Bronchial epithelial cell (primary cell): ENCODE measurements around the gene STRN4. TPM values are rescaled to one million over a fixed set of nuclear protein-coding genes. Genes with fewer than 3 reads are reported as not detected.
A peak's percentile ranks its signal among the peaks of the same experiment; 100 is the strongest.
"Not testable (repeated sequence)": the region's sequence is repeated elsewhere in the genome, so short reads cannot be mapped to it uniquely, and the experiment has no call there.

Experiments
- DNase-seq: peaks from one replicate; pipeline ENCODE4 v3.0.0-alpha.2; 2010; ENCODE audit warnings: low read depth
- FAIRE-seq: peaks from 2 replicates; lab custom pipeline; 2011; peaks lifted over from hg19 to GRCh38; lab: Jason Lieb, UNC
- H3K27me3 ChIP-seq: 2 replicates; pipeline ENCODE4 v1.5.1; 2011; ENCODE audit warnings: low read length; ENCODE audit not compliant: control insufficient read depth, insufficient read depth
- H3K36me3 ChIP-seq: 2 replicates; pipeline ENCODE4 v1.5.1; 2011; ENCODE audit warnings: low read length; ENCODE audit not compliant: control insufficient read depth, insufficient read depth
- H3K4me3 ChIP-seq: 2 replicates; pipeline ENCODE4 v1.5.1; 2011; ENCODE audit warnings: mild to moderate bottlenecking, low read depth, low read length, control low read depth
- total RNA-seq: library from RNA; depleted of rRNA; stranded (reverse); fragments of >200 nt; gene quantifications from 2 replicates; pipeline ENCODE4 v1.2.1, GENCODE V29; 2014
- TF ChIP-seq, protein P1 (sequence below): IDR thresholded peaks from 2 replicates; pipeline ENCODE4 v1.5.1; 2011; ENCODE audit warnings: mild to moderate bottlenecking, moderate library complexity, low read length, control low read depth, inconsistent platforms; ENCODE audit not compliant: insufficient read depth, severe bottlenecking

The STRN4 gene
- total RNA-seq, 1 donor from 2014 or later: 60.3 TPM

DNA sequence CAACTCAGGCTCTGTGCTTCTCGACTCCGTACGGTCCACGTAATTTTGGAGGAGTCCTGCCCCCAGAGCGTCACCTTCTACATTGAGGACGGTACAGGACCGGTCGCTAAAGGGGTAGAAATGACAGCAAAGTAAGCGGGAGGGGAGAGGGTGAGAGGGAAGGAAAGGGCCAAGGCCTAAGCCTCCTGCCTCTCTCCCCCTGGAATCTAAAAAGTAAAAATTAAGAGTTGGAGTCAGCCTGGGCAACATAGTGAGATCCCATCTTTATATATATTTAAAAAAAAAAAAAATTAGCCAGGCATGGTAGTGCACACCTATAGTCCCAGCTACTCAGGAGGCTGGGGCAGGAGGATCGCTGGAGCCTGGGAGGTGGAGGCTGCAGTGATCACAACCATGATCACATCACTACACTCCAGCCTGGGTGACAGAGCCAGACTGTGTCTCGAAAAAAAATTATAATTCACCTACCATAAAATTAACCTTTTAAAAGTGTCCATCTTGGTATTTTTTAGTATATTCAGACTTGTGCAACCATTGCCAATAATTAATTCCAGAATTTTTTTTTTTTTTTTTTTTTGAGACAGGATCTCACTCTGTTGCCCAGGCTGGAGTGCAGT is 29.5 kb upstream of the STRN4 start:
- H3K36me3 ChIP-seq: peaks cover 37% of the 10 kb centered on the region
- no peak for DNase-seq
- no peaks in the 10 kb centered on the region for H3K27me3 ChIP-seq
- H3K4me3 ChIP-seq: no peak overlapping the region
- TF ChIP-seq, protein P1, sequence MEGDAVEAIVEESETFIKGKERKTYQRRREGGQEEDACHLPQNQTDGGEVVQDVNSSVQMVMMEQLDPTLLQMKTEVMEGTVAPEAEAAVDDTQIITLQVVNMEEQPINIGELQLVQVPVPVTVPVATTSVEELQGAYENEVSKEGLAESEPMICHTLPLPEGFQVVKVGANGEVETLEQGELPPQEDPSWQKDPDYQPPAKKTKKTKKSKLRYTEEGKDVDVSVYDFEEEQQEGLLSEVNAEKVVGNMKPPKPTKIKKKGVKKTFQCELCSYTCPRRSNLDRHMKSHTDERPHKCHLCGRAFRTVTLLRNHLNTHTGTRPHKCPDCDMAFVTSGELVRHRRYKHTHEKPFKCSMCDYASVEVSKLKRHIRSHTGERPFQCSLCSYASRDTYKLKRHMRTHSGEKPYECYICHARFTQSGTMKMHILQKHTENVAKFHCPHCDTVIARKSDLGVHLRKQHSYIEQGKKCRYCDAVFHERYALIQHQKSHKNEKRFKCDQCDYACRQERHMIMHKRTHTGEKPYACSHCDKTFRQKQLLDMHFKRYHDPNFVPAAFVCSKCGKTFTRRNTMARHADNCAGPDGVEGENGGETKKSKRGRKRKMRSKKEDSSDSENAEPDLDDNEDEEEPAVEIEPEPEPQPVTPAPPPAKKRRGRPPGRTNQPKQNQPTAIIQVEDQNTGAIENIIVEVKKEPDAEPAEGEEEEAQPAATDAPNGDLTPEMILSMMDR: no peak
- FAIRE-seq: no peak

DNA sequence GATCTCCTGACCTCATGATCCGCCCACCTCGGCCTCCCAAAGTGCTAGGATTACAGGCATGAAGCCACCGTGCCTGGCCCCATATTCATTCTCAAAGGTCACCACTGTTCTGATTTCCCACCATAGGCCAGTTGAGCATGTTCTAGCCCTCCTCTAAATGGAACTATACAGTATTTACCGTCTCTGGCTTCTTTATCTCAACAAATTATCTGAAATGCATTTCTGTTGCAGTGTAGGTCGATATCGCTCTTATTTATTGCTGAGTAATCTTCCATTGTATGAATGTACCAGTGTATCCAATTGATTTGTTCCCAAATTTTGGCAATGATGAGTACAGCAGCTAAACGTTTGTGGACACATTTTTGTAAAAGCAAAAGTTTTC is 26.8 kb upstream of the STRN4 start:
- H3K4me3 ChIP-seq: no peak overlapping the region
- H3K36me3 ChIP-seq: peaks cover 20% of the 10 kb centered on the region
- no peaks in the 10 kb centered on the region for H3K27me3 ChIP-seq
- FAIRE-seq (no peak), DNase-seq (no peak)
- TF ChIP-seq, protein P1: no peak

DNA sequence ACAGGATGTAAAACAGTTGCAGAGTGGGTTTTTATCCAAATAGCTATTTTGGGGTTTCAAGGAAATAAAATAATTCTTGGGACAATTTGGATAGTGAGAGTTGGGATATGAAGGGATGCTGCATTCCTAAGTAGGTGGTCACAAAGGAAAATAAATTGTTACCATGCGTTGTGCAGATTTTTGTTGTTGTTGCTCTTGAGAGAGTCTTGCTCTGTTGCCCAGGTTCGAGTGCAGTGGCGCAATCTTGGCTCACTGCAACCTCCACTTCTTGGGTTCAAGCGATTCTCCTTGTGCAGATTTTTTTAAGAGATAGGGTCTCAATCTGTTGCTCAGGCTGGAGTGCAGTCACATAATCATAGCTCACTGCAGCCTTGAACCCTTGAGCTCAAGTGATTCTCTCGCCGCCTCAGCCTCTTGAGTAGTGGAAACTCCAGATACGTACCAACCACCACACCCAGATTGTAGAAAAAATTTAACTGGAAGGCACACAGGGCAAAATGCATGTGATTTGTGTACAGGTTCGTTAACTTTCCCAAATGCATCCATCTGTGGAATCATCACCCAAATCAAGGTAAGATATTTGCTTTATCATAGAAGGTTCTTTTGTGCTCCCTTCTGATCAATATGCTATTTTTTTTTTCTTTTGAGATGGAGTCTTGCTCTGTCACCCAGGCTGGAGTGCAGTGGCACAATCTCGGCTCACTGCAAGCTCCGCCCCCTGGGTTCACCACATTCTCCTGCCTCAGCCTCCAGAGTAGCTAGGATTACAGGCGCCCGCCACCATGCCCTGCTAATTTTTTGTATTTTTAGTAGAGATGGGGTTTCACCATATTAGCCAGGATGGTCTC is 26.1 kb upstream of the STRN4 start:
- DNase-seq: no peak
- H3K36me3 ChIP-seq: peaks cover 16% of the 10 kb centered on the region
- TF ChIP-seq, protein P1: no peak
- no peak overlapping the region for H3K4me3 ChIP-seq
- H3K27me3 ChIP-seq: no peaks in the 10 kb centered on the region
- no peak for FAIRE-seq

DNA sequence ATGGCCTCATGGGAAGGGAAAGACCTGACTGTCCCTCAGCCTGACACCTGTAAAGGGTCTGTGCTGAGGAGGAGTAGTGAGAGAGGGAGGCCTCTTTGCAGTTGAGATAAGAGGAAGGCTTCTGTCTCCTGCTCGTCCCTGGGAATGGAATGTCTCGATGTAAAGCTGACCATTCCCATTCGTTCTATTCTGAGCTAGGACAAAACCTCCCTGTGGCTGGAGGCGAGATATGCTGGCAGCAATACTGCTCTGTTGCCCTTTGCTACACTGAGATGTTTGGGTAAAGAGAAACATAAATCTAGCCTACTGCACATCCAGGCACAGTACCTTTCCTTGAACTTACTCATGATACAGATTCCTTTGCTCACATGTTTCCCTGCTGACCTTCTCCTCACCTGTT is 22.5 kb upstream of the STRN4 start:
- not testable (repeated sequence) for H3K27me3 ChIP-seq, H3K36me3 ChIP-seq, FAIRE-seq, DNase-seq, H3K4me3 ChIP-seq

DNA sequence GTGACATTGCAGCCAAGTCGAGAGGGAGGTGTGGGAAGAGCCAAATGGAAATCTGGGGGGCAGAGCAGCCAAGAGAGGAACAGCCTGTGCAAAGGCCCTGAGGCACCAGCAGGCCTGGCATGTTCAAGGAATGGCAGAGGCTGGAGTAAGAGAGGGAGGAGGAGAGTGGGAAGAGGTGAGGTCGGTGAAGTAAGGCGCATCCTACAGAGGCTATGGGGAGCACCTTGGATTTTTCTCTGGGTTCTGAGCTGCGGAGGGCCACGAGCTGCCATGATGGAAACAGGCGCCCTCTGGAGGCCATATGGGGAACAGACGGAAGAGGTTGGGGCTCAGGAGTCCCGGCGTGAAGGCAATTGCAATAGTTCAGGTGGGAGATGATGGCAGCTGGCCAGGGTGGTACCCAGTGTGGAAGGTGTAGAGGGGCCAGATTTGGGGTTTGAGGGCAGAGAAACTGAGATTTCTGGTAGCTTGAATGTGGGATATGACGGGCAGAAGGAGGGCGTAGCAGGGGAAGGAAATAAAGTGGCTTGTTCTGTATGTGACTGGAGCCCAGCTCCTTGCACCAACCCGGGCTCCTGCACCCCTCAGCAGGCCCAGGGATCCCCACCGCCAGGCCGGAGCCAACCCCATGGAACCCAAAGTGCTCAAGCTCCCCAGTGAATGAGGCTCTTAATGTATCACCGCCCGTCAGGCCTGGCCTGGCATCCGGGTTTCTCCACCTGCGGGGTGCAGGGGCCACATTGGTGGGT is 20.5 kb upstream of the STRN4 start:
- DNase-seq (no peak), FAIRE-seq (no peak)
- TF ChIP-seq, protein P1: peak; percentile 77
- Histone ChIP-seq H3K4me3 (no peak overlapping the region), H3K36me3 (no peaks in the 10 kb centered on the region), H3K27me3 (no peaks in the 10 kb centered on the region)

DNA sequence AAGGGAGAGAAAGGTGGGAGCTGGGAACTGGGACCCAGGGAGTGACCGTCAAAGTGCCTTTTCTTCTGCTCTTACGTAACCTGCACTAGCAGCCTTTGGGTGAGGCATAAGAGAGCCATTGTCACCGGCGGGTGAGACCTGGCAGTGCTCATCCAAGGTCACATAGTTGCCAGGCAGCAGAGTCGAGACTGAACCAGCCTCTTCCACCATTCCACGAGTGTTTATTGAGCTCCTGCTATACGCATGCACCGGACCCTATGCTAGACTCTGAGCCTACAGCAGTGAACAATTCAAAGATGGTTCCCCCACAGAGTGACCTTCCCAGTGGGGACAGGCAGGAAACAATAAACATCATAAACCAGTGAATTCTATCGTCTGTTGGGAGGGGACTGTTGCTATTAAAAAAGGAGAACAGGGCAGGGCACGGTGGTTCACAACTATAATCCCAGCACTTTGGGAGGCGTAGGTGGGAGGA is 18.6 kb upstream of the STRN4 start:
- Histone ChIP-seq H3K27me3 (no peaks in the 10 kb centered on the region), H3K36me3 (no peaks in the 10 kb centered on the region), H3K4me3 (no peak overlapping the region)
- TF ChIP-seq, protein P1: no peak
- DNase-seq (no peak), FAIRE-seq (no peak)
